Osteoblast (primary cell): ENCODE results near the gene MANF. TPM values are rescaled to one million over a fixed set of nuclear protein-coding genes. Genes with fewer than 3 reads are reported as not detected.

Experiments used
- DNase-seq: peaks from one replicate; pipeline ENCODE4 v3.0.0; 2011; ENCODE audit warnings: low spot score, mixed read lengths; ENCODE audit not compliant: insufficient read length; ENCODE audit errors: missing footprints
- H2AFZ ChIP-seq: 2 replicates; pipeline ENCODE4 v1.6.0; 2011; ENCODE audit warnings: mild to moderate bottlenecking, low read length
- H3K27ac ChIP-seq: 2 replicates; pipeline ENCODE4 v1.5.1; 2011; ENCODE audit warnings: mild to moderate bottlenecking, low read depth, low read length, moderate library complexity
- H3K27me3 ChIP-seq: 2 replicates; pipeline ENCODE4 v1.6.0; 2012; ENCODE audit warnings: mild to moderate bottlenecking, control low read depth, inconsistent platforms, low read length, moderate library complexity; ENCODE audit not compliant: insufficient read depth
- H3K36me3 ChIP-seq: 2 replicates; pipeline ENCODE4 v1.5.1; 2011; ENCODE audit warnings: mild to moderate bottlenecking, low read length, control low read depth, moderate library complexity; ENCODE audit not compliant: insufficient read depth
- H3K4me1 ChIP-seq: 2 replicates; pipeline ENCODE4 v1.5.1; 2011; ENCODE audit warnings: mild to moderate bottlenecking, low read length, control low read depth, moderate library complexity; ENCODE audit not compliant: insufficient read depth
- H3K4me2 ChIP-seq: 2 replicates; pipeline ENCODE4 v1.6.0; 2011; ENCODE audit warnings: mild to moderate bottlenecking, low read length; ENCODE audit not compliant: insufficient read depth
- H3K4me3 ChIP-seq: fragments of 200-600 bp; sonication (generic); 3 replicates; pipeline ENCODE4 v1.5.1; 2012; ENCODE audit warnings: mild to moderate bottlenecking, low read length, inconsistent platforms; ENCODE audit not compliant: insufficient read depth
- H3K79me2 ChIP-seq: 2 replicates; pipeline ENCODE4 v1.6.0; 2012; ENCODE audit warnings: mild to moderate bottlenecking, low read length, control low read depth, inconsistent platforms; ENCODE audit not compliant: insufficient read depth
- H3K9me3 ChIP-seq: 2 replicates; pipeline ENCODE4 v1.5.1; 2011; ENCODE audit warnings: low read depth, low read length, control low read depth
- H4K20me1 ChIP-seq: 2 replicates; pipeline ENCODE4 v1.6.0; 2012; ENCODE audit warnings: mild to moderate bottlenecking, low read length, control low read depth; ENCODE audit not compliant: insufficient read depth
- total RNA-seq: library from RNA; depleted of rRNA; stranded (reverse); fragments of >200 nt; gene quantifications from 2 replicates; pipeline ENCODE4 v1.2.3, GENCODE V29; 2012
- TF ChIP-seq, protein P1 (sequence below): IDR thresholded peaks from 2 replicates; pipeline ENCODE4 v1.5.1; 2011; ENCODE audit warnings: mild to moderate bottlenecking, low read depth, low read length, moderate library complexity; ENCODE audit errors: extremely low read depth

The MANF gene
- total RNA-seq, 1 donor = 37.3 TPM

GRCh38 chr3:51434110-51434509, 49.0 kb downstream of the MANF start:
- Histone ChIP-seq H3K4me2 (no peak overlapping the region), H3K27me3 (no peaks in the 10 kb centered on the region), H3K79me2 (no peaks in the 10 kb centered on the region), H3K36me3 (peaks cover 19% of the 10 kb centered on the region), H3K4me1 (no peaks in the 10 kb centered on the region), H4K20me1 (peaks cover 5% of the 10 kb centered on the region), H2AFZ (no peak overlapping the region), H3K9me3 (no peaks in the 10 kb centered on the region), H3K4me3 (no peak overlapping the region), H3K27ac (no peak overlapping the region)
- DNase-seq = no peak
- TF ChIP-seq, protein P1, sequence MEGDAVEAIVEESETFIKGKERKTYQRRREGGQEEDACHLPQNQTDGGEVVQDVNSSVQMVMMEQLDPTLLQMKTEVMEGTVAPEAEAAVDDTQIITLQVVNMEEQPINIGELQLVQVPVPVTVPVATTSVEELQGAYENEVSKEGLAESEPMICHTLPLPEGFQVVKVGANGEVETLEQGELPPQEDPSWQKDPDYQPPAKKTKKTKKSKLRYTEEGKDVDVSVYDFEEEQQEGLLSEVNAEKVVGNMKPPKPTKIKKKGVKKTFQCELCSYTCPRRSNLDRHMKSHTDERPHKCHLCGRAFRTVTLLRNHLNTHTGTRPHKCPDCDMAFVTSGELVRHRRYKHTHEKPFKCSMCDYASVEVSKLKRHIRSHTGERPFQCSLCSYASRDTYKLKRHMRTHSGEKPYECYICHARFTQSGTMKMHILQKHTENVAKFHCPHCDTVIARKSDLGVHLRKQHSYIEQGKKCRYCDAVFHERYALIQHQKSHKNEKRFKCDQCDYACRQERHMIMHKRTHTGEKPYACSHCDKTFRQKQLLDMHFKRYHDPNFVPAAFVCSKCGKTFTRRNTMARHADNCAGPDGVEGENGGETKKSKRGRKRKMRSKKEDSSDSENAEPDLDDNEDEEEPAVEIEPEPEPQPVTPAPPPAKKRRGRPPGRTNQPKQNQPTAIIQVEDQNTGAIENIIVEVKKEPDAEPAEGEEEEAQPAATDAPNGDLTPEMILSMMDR = no peak

DNA sequence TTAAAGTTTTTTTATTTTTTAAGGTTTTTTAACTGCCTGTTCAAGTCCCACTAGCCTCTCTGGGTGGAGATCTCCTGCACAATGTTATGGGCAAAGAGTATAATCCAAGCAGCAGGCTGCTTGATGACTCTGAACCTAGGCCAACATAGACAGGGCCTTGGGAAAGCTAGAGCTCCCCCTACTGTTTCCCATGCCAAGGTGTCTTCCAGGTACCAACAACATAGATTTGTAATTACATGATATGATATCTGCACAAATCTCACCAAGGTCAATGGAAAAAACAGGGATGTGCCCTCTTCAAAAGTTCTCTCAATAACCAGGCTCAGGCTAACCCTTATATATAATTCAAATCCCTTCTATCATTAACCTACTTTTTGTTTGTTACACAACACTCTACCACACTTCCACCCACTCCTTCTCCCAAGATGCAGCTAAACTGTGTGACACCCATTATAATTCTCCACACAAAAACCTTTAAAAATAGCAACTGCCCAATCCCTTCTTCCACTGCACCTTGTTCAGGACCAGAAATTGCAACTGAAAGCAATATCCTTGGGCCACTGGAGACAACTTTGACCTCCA, 49.7 kb downstream of the MANF start:
- Histone ChIP-seq H3K4me1 (no peaks in the 10 kb centered on the region), H2AFZ (no peak overlapping the region)
- DNase-seq = no peak

DNA sequence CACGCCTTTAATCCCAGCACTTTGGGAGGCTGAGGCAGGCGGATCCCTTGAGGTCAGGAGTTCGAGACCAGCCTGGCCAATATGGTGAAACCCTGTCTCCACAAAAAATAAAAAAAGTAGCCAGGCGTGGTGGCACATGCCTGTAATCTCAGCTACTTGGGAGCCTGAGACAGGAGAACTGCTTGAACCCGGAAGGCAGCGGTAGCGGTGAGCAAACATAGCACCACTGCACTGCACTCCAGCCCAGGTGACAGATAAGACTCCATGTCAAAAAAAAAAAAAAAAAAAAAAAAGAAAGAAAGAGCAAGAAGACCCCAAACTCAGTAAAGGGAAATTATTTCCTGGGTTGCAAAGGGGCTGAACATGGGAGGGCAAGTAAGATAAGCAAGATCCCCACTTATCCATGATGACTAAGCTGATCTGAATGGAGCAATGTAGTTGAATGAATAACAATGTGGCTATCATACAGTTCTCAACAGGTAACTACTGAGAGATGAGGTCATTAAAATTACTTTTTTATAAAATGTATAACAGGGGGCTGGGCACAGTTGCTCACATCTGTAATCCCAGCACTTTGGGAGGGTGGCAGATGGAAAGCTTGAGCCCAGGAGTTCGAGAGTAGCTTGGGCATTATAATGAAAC, 52.0 kb downstream of the MANF start:
- Histone ChIP-seq H3K27me3 (no peaks in the 10 kb centered on the region), H3K9me3 (no peaks in the 10 kb centered on the region), H2AFZ (no peak overlapping the region), H3K4me2 (no peak overlapping the region), H3K79me2 (no peaks in the 10 kb centered on the region), H3K27ac (no peak overlapping the region), H3K4me1 (no peaks in the 10 kb centered on the region), H4K20me1 (peaks cover 5% of the 10 kb centered on the region), H3K36me3 (peaks cover 37% of the 10 kb centered on the region), H3K4me3 (no peak overlapping the region)
- TF ChIP-seq, protein P1 = no peak
- DNase-seq = no peak

More for the DNA sequence above, 49.7 kb downstream of the MANF start:
- Histone ChIP-seq H3K4me3 (no peak overlapping the region), H4K20me1 (peaks cover 5% of the 10 kb centered on the region), H3K27me3 (no peaks in the 10 kb centered on the region), H3K9me3 (no peaks in the 10 kb centered on the region), H3K36me3 (peaks cover 20% of the 10 kb centered on the region), H3K27ac (no peak overlapping the region), H3K79me2 (no peaks in the 10 kb centered on the region), H3K4me2 (no peak overlapping the region)
- TF ChIP-seq, protein P1 = peak; percentile 72

Other genes with a start within 250 kb of the MANF start
- gene RBM15B, start 6.0 kb downstream of the MANF start, total RNA-seq = 42.4 and 48.9 TPM in 2 replicates
- gene DCAF1, start 114.7 kb downstream of the MANF start, total RNA-seq = 12.1 and 13.0 TPM in 2 replicates
- 22.7 and 23.2 TPM in 2 replicates for gene RAD54L2, start 153.4 kb downstream of the MANF start, total RNA-seq